Inflammatory macrophage treated with lipopolysaccharide for 4 hours (primary cell): ENCODE measurements around the gene GSG1L2.

Experiments used
- DNase-seq: peaks from one replicate; pipeline ENCODE4 v3.0.0-alpha.2; 2020

The GSG1L2 gene

DNA sequence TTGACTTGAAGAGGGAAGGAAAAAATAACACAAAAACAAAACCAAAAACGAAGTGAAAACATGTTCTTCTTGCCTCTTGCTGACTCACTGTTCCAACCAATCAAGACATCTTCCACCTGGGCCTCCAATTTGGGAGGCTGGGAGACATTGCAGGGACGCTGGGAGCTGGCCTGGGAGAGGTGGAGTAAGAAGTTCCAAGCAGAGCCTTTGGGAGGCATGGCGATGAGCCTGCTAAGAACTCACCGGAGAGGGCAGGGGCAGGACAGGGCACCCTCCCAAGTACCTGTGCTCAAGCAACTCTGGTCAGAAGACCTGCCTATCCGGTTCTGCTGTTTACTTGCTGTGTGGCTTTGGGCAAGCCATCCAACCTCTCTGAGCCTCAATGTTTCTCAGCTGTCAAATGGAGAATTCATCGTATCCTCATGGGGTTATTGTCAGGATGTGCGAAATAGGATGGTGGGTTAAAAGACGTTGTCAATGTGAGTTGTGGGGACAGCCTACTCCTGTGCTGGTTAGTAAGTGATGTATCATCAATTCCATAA, 3.0 kb upstream of the GSG1L2 start:
- no peak for DNase-seq

- DNase-seq, result no peak
Measured at GRCh38 chr17:9824094-9824493, 2.2 kb upstream of the GSG1L2 start.

- DNase-seq, result no peak
Measured at GRCh38 chr17:9820448-9820847, 1.4 kb downstream of the GSG1L2 start.

DNA sequence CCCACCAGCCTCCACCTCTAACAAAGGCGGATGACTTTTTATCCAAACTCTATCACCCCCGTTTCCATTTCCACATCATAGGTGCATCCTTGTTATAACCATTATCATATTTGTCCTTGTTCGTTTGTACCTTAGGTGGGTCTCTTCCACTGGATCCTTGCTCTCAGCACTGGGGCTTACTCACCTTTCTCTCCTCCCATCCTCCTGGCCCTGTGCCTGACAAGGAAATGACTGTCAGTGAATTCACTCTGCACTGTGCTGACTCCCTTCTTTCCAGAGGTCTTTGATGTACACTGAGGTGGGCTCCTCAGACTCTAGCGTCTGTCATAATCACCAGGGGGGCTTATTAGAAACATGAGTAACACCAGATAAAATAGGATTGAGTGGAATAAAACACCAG, 3.1 kb downstream of the GSG1L2 start:
- DNase-seq, result no peak

- DNase-seq, result no peak
Measured at GRCh38 chr17:9817086-9817485, 4.8 kb downstream of the GSG1L2 start.

GRCh38 chr17:9816472-9816871, 5.4 kb downstream of the GSG1L2 start:
- DNase-seq, result no peak

DNA sequence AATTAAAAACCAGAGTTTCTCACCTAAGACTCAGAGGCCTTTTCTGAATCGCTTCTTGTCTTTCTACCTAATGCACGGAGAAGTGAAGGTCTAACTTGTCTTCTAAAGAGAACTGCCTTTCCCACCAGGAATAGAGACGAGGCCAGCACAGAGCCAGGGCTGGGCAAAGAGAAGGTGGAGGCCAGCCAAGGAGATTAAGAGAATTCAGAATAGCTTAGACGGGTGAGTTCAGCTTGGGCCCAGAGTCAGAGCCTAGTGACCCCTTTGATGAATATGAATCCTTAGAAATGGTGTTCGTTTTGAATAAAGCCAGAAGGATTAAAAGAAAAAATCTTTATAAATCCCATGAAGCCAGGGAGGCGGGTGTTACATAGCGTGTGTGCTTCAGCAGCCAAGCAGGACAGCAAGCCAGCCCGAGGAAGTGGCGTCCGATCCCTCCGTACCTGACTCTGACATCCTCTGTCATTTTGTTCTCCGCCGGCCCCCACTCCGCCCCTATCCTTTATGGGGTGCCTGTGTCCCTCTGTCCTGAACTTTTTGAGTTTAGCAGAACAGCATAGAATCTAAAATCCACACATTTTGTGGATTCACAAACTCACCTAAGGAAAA, 7.4 kb downstream of the GSG1L2 start:
- no peak for DNase-seq

- DNase-seq, result no peak
Measured at GRCh38 chr17:9813166-9813565, 8.7 kb downstream of the GSG1L2 start.

DNA sequence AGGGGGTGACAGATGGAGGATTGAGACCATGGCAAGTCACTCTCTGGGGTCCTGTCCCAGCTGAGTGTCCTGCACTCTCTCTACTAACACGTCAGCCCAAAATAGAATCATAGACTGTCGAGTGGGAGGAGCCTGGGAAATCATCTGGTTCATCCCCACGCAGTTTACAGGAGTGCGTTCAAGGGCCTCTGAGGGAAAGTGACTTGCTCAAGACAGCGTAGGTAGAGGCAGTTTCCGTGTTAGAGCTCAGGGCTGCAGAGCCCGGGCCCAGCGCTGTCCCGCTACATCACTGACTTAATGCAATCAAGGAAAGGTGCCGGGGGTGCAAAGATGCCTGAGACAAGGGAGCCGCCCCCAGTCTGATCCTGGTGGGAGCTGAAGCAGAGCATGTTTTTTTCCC, 10.3 kb downstream of the GSG1L2 start:
- DNase-seq, result no peak

DNA sequence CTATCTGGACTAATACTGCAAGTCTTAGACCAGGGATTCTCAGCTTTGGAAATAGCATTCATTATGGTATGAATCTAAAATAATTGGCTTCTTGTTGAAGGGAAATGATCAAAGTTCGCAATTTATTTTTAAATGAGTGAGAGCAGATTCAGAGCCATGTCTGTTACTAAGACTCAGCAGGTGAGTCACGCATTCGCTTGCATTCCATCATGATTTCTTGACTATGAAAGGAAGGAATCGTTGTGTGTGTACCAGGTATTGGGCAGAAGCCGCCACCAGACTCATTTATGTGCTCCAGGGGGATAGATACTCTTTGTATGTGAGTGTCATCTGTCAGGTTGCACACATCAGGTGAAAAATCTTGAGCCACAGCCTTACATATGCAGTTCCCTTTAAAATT, 10.8 kb downstream of the GSG1L2 start:
- DNase-seq, result no peak

DNA sequence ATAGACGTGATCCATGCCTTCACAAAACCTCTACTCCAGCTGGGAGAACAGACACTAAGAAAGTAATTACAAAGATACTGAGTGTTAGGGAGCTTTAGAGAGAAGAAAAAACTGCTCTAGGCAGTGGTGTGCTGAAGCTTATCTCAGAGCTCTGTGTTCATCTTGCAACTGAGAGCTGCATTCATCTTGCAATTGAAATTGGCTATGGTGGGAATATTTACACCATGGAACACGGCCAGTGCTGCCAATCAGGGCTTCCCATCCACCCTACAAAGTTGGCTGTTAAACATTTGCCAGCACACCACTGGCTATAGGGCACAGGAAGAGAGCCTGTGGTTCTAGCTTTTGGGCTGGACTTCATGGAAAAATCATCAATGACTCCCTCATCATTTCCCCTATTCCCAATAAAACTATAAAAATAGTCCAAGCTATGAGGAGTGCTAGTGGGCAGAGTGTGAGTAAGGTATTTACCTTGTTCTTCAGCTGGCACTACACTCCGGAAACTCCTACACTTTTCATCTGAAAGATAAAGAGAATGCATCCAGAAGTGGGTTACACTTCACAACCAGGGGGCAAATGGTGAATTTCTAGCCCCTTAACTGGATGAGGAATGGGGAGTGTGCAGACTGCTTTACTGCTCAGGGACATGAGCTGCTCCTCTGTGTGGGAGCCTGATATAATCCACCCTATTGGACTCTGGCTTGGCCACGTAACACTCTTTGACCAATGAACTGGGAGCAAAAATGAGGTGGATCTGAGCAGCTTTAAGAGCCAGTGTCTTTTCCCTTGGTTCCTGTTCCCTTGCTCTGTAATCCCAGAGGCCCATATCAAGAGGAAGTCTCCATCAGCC, 11.6 kb downstream of the GSG1L2 start:
- no peak for DNase-seq

DNA sequence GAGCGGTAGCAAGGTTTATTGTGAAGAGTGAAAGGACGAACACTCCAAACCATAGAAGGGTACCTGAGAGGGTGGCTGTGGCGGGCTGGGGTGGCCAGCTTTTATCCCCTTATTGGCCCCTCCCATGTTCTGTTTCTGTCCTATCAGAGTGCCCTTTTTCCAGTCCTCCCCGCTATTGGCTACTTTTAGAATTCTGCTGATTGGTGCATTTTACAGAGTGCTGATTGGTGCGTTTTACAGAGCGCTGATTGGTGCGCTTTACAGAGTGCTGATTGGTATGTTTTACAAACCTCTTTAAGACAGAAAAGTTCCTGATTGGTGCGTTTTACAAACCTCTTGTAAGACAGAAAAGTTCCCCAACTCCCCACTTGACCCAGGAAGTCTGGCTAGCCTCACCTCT, 12.5 kb downstream of the GSG1L2 start:
- DNase-seq, result no peak

GRCh38 chr17:9806699-9807098, 15.2 kb downstream of the GSG1L2 start:
- no peak for DNase-seq

DNA sequence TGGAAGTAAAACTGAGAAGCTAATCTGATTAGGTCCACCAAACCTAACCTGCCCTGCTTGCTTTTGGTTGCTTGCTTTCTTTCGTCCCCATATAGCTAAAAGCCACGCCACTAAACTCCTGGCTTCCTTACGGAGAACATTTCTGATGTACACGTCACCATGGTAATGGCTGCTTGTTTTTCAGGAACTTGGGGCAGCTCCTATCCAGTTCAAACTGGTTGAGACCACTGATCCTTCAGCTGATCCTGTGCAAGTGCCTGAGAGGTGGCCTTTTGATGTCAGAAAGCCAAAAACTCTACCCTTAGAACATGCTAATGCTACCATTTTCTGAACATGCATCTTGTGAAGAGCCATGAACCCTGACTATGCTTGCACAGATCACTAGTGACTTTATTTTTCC, 16.1 kb downstream of the GSG1L2 start:
- DNase-seq, result no peak

GRCh38 chr17:9802697-9803096, 19.2 kb downstream of the GSG1L2 start:
- DNase-seq, result no peak

GRCh38 chr17:9802294-9802693, 19.6 kb downstream of the GSG1L2 start:
- DNase-seq, result no peak

GRCh38 chr17:9801505-9801904, 20.4 kb downstream of the GSG1L2 start:
- DNase-seq, result no peak

DNA sequence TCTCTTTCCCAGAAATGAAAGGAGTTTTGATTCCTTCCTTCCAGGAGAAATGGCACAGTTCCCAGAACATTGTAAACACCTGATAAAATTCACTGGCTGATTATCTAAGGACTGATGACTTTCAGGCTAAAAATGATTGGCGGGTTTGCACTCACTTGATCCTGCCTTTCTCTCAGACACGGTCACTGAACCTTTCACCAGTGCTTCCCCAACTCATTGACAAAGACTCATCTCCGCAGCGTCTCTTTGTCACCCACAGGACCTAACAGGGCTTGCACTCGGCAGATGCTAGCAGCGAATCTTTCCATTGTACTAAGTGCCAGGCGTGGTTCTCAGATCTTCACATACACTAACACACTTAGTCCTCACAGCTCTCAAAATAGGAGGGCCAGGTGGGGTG, 23.2 kb downstream of the GSG1L2 start:
- DNase-seq, result no peak

- no peak for DNase-seq
Measured at GRCh38 chr17:9798008-9798407, 23.9 kb downstream of the GSG1L2 start.

GRCh38 chr17:9792181-9792840, 29.6 kb downstream of the GSG1L2 start:
- no peak for DNase-seq

- no peak for DNase-seq
Measured at GRCh38 chr17:9790889-9791876, 30.7 kb downstream of the GSG1L2 start, which contains the start of gene DHRS7C. DHRS7C (minus strand) TSS chr17:9791592; CDS start chr17:9791284, 308 bp downstream.

DNA sequence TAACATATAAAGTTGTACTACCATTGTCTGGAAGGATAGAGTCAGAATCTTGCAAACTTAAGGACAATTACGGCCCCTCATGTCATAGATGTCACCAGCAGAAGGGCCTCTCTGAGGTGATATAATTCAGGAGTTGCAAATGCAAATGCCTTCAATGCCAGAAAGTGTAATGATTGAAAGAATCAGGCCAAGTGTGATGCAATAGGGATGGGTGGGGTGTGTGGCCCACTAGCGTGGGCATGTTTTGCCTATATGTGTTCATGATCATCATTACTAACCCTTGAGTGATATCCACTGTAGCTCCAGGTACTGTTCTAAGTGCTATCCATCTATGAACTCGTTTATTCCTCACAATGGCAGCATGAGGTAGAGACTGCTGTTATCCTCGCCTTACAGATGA, 31.6 kb downstream of the GSG1L2 start:
- DNase-seq, result no peak
